HPDE6-E6E7 (cell line): ENCODE measurements around the gene ART5.
"Not testable (repeated sequence)": the region's sequence is repeated elsewhere in the genome, so short reads cannot be mapped to it uniquely, and the experiment has no call there.

Experiments used
- DNase-seq: peaks from one replicate; pipeline ENCODE4 v3.0.0; 2011; ENCODE audit warnings: missing footprints; ENCODE audit errors: extremely low spot score

Gene ART5

DNA sequence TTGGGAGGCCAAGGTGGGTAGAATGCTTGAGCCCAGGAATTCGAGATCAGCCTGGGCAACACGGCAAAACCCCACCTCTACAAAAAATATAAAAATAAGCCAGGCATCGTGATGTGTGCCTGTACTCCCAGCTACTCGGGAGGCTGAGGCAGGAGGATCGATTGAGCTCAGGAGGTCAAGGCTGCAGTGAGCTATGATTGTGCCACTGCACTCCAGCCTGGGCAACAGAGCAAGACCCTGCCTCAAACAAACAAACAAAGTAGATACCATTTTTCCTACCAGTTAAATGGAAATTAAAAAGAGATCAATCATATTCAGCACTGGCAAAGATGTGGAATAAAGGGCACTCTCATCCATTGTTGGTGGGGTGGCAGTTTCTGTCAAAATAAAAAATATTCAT is 15.5 kb upstream of the ART5 start:
- not testable (repeated sequence) for DNase-seq

DNA sequence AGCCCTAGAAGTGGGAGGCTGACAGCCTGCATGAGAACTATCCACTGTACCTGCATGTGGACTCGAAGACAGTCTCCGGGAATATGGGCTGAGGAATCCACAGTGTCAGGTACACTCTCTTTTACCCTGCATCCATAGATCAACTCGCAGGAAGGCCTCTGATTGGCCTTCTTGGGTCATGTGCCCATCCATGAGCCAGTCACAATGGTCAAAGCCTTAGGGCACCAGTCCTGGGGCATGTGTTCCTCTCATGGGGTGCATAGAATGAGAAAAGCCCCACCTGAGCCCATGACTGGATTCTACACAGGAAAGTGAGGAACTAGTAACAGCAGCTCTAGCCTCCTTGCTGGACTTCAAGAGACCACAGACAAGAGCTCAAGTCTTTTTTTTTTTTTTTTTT is 13.8 kb upstream of the ART5 start:
- DNase-seq: no peak

DNA sequence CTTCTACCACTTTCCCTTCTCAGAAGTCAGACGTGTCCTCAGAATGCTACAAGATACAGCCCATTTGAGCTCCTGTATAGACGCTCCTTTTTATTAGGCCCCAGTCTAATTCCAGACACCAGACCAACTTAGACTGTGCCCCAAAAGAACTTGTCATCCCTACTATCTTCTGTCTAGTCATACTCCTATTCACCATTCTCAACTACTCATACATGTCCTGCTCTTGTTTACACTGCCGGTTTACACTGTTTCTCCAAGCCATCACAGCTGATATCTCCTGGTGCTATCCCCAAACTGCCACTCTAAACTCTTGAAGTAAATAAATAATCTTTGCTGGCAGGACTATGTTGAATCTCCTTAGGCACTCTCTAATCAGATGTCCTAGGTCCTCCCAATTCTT is 10.7 kb upstream of the ART5 start:
- not testable (repeated sequence) for DNase-seq

- DNase-seq: not testable (repeated sequence)
These were observed 7.6 kb upstream of the ART5 start for GRCh38 chr11:3649374-3649773.

GRCh38 chr11:3648843-3649242 is 7.1 kb upstream of the ART5 start:
- DNase-seq: not testable (repeated sequence)

GRCh38 chr11:3645552-3645951 is 3.8 kb upstream of the ART5 start:
- DNase-seq: no peak

- no peak for DNase-seq
These were observed 3.0 kb upstream of the ART5 start, which contains the start of gene ART1 for GRCh38 chr11:3644817-3645235. ART1 (plus strand) TSS chr11:3645128; CDS start chr11:3659214, 14,086 bp downstream.

GRCh38 chr11:3643102-3643546 is 1.3 kb upstream of the ART5 start:
- not testable (repeated sequence) for DNase-seq

- peak; percentile 58 for DNase-seq
These were observed 519 bp upstream of the ART5 start for GRCh38 chr11:3642071-3642951.

DNA sequence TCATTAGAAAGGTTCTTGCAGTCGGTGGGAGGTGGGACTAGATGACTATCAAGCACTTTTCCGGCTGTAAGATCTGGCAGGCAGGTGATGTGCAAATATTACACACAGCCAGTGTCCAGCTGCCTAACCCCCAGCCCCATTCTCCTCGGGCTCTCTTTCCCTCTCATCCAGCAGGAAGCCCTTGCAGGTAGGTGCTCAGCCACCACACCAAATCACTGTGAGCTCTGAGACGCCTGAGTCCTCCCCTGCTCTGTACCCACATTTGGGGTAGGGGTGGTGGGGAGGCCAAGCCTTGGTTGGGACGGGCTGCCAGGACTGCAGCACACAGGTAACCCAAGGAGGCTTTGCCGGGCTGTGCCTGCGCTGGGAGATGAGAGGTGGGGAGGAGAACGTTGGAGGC is 601 bp downstream of the ART5 start:
- DNase-seq: no peak

GRCh38 chr11:3639841-3640240 is 2.0 kb downstream of the ART5 start:
- no peak for DNase-seq

- DNase-seq: no peak
These were observed 3.3 kb downstream of the ART5 start for GRCh38 chr11:3638513-3638912.

GRCh38 chr11:3637201-3637600 is 4.6 kb downstream of the ART5 start:
- no peak for DNase-seq

DNA sequence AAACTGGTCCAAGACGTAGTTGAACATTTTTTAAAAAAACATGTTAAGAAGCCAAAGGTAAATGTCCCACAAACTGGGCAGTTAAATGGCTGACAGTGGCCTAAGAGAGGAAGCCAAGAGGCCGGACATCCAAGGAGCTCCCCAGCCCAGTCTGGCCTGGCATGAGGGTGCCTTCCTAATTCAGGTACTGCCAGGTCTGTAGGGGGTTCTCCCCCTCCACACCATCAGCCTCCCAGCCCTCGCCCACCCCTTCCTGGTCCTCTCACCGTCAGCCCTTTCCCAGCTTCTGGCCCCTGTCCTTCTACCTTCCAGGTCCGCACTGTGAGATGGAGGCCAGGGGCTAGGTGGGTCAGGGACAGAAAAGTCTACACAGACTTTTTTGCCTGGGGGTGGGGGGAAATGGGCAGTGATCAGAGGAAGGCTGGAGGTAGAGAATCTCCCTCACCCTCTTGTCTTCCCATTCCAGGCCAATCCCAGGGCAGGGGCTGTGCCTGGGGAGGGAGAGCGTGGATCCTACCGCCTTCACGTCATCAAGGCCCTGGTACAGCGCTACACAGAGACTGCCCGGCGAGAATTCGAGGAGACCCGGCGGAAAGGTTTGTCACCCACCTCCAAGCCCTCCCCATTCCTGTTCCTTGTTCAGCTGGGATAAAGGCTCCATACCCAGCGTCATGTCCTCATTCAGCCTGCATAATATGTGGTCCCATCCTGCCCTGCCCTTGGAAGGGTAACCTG is 6.0 kb downstream of the ART5 start:
- no peak for DNase-seq

DNA sequence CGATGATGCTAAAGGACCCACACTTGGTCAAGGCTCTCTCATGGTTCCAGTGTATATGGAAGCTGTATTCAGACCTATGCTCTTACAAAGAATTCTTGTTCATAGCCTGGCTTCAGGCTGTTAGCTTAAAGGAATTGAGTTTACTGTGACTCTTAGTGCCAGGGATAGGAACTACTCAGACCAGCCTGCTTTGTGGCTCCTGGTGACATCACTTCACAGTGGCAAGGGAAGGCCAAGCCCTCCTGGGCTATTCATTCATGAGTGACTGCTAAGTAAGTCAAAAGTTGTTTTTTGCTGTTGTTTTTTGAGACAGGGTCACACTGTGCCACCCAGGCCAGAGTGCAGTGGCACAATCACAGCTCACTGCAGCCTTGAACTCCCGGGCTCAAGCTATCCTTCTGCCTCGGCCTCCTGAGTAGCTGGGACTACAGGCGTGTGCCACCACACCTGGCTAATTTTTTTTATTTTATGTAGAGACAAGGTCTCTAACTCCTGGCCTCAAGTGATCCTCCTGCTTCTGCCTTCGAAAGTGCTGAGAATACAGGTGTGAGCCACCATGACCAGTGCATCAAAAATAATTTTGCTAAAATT is 9.6 kb downstream of the ART5 start:
- DNase-seq: no peak

GRCh38 chr11:3631331-3631730 is 10.5 kb downstream of the ART5 start:
- DNase-seq: no peak

DNA sequence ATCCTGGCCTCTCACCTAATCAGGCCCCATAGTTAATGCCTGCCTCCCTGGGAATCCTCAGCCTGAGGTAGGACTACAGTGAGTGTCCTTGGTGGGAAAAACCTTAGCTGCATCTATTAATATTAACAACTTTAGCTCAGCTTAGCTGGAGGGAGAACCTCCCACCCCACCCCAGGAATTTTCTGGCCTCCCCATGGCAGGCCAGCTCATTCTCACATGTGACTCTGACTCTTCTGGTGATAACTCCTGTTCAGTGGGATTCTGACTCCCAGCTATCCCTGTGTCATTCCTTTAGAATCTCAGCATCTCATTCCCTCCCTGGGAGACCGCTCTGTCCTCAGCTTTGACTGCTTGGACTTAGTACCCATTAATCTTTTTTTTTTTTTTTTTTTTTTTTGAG is 14.5 kb downstream of the ART5 start:
- DNase-seq: no peak

DNA sequence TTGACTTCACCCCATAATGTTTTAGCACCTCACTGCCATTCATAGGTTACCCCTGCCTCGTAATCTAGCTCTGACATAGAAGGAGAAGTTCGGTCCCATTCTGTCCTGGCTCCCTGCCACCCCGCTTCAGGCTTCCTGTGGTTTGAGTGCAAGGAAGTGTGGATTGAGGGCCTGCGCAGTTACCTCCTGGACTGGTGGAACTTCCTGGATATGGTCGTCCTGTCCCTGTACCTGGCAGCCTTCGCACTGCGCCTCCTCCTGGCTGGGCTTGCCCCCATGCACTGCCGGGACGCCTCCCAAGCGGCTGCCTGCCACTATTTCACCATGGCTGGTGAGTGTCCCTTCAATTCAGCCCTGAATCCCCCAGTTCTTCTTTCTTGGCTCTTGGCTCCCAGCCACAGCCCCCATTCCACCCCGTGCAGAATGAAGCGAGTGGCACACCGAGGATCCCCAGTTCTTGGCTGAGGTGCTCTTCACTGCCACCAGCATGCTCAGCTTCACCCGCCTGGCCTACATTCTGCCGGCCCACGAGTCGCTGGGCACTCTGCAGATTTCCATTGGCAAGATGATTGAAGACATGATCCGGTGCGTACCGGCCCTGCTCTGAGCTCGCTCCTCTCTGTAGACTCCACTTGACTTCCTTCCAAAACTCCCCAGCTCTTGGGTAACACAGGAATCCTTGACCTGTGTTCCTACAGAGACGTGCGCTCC is 15.4 kb downstream of the ART5 start:
- no peak for DNase-seq

GRCh38 chr11:3623767-3624458 is 17.9 kb downstream of the ART5 start:
- no peak for DNase-seq

GRCh38 chr11:3623121-3623520 is 18.7 kb downstream of the ART5 start:
- no peak for DNase-seq

GRCh38 chr11:3622521-3622920 is 19.3 kb downstream of the ART5 start:
- no peak for DNase-seq
